ENCODE results near the gene PLCD4.

Gene PLCD4

GRCh38 chr2:218671654-218672566 lies 64.2 kb downstream of the PLCD4 start, which contains the start of the genes RNF25 and STK36:
Gene RNF25, minus strand, starts transcription at chr2:218672002. Its CDS starts 32 bp downstream, at chr2:218671970.
Gene STK36, plus strand, starts transcription at chr2:218672086. Its CDS starts 744 bp downstream, at chr2:218672830.
- peak; percentile 2 for DNase-seq

GRCh38 chr2:218679119-218679518 lies 71.4 kb downstream of the PLCD4 start:
- DNase-seq = no peak

- DNase-seq = no peak
These were observed 72.4 kb downstream of the PLCD4 start for GRCh38 chr2:218680061-218680460.
